GM12873 (cell line): ENCODE results near the gene APBA1.

Source experiments
- CTCF ChIP-seq: IDR thresholded peaks from 2 replicates; pipeline ENCODE4 v1.5.1; 2012; ENCODE audit warnings: low read depth, mild to moderate bottlenecking, moderate library complexity, low read length, control low read depth; ENCODE audit not compliant: insufficient read depth; ENCODE audit errors: missing control alignments

APBA1 gene

DNA sequence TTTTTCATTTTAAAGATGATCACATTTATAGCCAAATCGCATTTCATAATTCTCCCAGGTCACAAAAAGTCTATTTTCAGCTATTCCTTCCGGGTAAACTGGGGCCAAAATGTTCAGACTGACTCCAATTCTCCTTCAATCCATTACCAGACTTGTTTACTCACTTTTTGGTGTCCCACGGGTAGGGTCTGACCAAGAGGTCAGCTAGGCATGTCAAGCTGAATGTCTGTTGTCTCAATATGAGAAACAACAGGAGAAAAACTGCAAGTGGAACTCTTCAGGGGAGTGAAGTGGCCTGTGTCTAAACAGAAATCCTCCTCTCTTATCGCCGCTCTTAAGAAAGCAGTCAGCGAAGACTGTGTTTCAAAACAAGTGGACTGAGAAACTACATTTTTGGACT is 171.3 kb downstream of the APBA1 start:
- TF ChIP-seq CTCF = no peak

GRCh38 chr9:69499959-69500358 is 172.2 kb downstream of the APBA1 start:
- TF ChIP-seq CTCF = no peak

GRCh38 chr9:69499407-69499806 is 172.8 kb downstream of the APBA1 start:
- TF ChIP-seq CTCF = no peak

GRCh38 chr9:69498470-69498869 is 173.7 kb downstream of the APBA1 start:
- TF ChIP-seq CTCF = no peak

- no peak for TF ChIP-seq CTCF
Measured at GRCh38 chr9:69497816-69498215, 174.4 kb downstream of the APBA1 start.

DNA sequence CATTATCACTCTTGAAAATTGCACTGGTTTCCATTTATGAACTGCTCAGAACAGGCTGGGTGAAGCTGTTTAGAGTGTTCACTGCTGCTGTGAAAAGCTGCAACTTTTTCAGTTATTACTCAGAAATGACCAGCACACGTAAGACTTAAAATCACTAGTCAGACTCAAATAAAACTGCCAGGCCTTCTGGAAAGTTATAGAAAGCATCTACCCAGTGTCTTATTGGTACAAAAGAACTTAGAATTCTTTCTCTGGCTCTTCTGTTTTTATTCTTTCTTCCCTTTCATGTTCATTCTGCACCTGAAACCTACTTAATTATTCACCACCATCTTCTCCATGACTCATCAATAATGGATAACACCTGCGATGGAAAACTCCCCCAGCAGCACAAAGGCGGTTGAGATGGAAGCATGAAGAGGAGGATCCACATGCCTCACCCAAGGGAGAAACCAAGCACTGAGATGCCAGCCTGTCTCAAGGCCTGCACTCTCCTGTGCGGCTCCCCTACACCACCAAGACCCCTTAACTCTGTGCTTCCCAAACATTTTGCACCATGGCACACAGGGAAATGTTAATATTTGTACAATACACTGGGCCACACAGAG is 175.2 kb downstream of the APBA1 start:
- no peak for TF ChIP-seq CTCF

DNA sequence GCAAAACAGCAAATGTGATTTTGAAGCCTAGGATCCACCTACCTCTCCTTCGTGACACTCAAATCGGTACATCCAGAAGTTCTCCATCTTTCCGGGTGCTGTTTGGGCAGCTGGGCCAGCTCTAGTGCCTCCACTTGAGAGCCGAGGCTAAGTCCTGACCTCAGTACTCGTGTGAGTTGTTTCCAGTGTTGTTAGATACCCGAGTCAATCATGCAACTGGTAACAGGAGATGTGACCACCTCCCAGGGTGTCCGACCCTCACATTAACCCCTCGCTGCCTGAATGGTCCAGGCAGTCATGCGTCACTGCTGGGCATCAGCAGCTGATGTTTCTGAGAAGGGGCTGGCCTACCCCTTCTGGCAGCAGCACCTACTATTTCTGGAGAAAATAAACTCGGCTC is 176.9 kb downstream of the APBA1 start:
- TF ChIP-seq CTCF = no peak

GRCh38 chr9:69494763-69495162 is 177.4 kb downstream of the APBA1 start:
- TF ChIP-seq CTCF = no peak
